OCI-LY3 (cell line): ENCODE data around the gene KCTD3.

ENCODE experiments used
- H2AFZ ChIP-seq: fragments of 200-600, 300-600 bp; shearing (Covaris generic); 2 replicates; pipeline ENCODE4 v1.6.0; 2014; ENCODE audit warnings: antibody characterized with exemption, low read depth, low read length
- H3K27ac ChIP-seq: fragments of 200-600, 300-600 bp; sonication (generic); 2 replicates; pipeline ENCODE4 v1.5.1; 2014; ENCODE audit warnings: mild to moderate bottlenecking, low read length, moderate library complexity, mixed read lengths
- H3K27me3 ChIP-seq: fragments of 200-600, 300-600 bp; sonication (generic); 2 replicates; pipeline ENCODE4 v1.6.1; 2014; ENCODE audit warnings: low read depth, low read length, mixed read lengths
- H3K36me3 ChIP-seq: fragments of 200-600, 300-600 bp; sonication (generic); replicated peaks from 2 replicates; pipeline ENCODE3; 2014; ENCODE audit warnings: low read depth, low read length, mixed read lengths
- H3K4me1 ChIP-seq: fragments of 300-600, 200-600 bp; sonication (generic); 2 replicates; pipeline ENCODE4 v1.6.1; 2014; ENCODE audit warnings: low read length, mixed read lengths
- H3K4me2 ChIP-seq: fragments of 200-600, 300-600 bp; sonication (generic); 2 replicates; pipeline ENCODE4 v1.6.1; 2014; ENCODE audit warnings: low read length, mixed read lengths
- H3K4me3 ChIP-seq: fragments of 300-600, 200-600 bp; sonication (generic); 2 replicates; pipeline ENCODE4 v1.5.1; 2014; ENCODE audit warnings: antibody characterized with exemption, mild to moderate bottlenecking, low read length, moderate library complexity
- H3K79me2 ChIP-seq: fragments of 300-600, 200-600 bp; shearing (Covaris generic); 2 replicates; pipeline ENCODE4 v1.6.1; 2014; ENCODE audit warnings: mild to moderate bottlenecking, low read length, mixed read lengths
- H3K9ac ChIP-seq: fragments of 300-600, 200-600 bp; shearing (Covaris generic); 2 replicates; pipeline ENCODE4 v1.6.0; 2014; ENCODE audit warnings: mild to moderate bottlenecking, low read length, moderate library complexity
- H3K9me3 ChIP-seq: fragments of 200-600, 300-600 bp; shearing (Covaris generic); 2 replicates; pipeline ENCODE4 v1.6.1; 2014; ENCODE audit warnings: low read length, mixed read lengths; ENCODE audit not compliant: insufficient read depth
- H4K20me1 ChIP-seq: fragments of 200-600, 300-600 bp; sonication (generic); 2 replicates; pipeline ENCODE4 v1.6.1; 2016; ENCODE audit warnings: low read length, mixed read lengths; ENCODE audit not compliant: insufficient read depth
- EZH2phosphoT487 ChIP-seq: fragments of 200-600 bp; shearing (Covaris generic); IDR thresholded peaks from 2 replicates; pipeline ENCODE4 v1.6.1; 2018; ENCODE audit warnings: antibody characterized with exemption, mixed run types, low read depth
- TF ChIP-seq, protein P1 (sequence below): fragments of 200-600, 300-600 bp; sonication (generic); IDR thresholded peaks from 2 replicates; pipeline ENCODE4 v1.5.1; 2014; ENCODE audit warnings: antibody characterized with exemption, low read length, low read depth

KCTD3 gene

DNA sequence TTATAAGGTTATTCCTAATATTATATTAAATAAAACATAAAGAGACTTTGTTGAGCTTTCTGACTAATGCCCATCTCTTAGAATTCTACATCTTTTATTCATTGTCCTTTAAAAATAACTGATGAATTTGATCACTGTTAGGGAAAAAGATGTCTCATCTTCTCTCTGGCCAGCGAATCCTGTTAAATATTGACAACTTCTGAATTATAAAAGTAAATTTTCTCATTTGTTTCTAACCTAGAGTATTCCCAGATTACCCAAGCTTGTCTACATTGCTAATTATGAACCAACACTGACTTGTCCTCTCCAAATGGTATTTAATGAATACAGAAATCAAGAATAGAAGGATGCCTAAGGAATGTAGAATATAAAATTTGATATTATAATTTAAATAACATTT lies 24.8 kb upstream of the KCTD3 start:
- no peak overlapping the region for H3K9ac ChIP-seq
- peaks cover 3% of the 10 kb centered on the region; the same call in 1 of the 2 replicates for H3K27me3 ChIP-seq
- no peak overlapping the region for H3K27ac ChIP-seq
- no peak overlapping the region for H3K4me3 ChIP-seq
- H2AFZ ChIP-seq: no peak overlapping the region
- peaks cover 6% of the 10 kb centered on the region; the same call in 1 of the 2 replicates for H3K9me3 ChIP-seq
- no peaks in the 10 kb centered on the region for H3K36me3 ChIP-seq
- TF ChIP-seq, protein P1, sequence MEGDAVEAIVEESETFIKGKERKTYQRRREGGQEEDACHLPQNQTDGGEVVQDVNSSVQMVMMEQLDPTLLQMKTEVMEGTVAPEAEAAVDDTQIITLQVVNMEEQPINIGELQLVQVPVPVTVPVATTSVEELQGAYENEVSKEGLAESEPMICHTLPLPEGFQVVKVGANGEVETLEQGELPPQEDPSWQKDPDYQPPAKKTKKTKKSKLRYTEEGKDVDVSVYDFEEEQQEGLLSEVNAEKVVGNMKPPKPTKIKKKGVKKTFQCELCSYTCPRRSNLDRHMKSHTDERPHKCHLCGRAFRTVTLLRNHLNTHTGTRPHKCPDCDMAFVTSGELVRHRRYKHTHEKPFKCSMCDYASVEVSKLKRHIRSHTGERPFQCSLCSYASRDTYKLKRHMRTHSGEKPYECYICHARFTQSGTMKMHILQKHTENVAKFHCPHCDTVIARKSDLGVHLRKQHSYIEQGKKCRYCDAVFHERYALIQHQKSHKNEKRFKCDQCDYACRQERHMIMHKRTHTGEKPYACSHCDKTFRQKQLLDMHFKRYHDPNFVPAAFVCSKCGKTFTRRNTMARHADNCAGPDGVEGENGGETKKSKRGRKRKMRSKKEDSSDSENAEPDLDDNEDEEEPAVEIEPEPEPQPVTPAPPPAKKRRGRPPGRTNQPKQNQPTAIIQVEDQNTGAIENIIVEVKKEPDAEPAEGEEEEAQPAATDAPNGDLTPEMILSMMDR: no peak
- TF ChIP-seq EZH2phosphoT487: no peak
- no peak overlapping the region for H3K4me2 ChIP-seq
- H3K79me2 ChIP-seq: no peaks in the 10 kb centered on the region
- no peaks in the 10 kb centered on the region for H4K20me1 ChIP-seq
- no peaks in the 10 kb centered on the region for H3K4me1 ChIP-seq

DNA sequence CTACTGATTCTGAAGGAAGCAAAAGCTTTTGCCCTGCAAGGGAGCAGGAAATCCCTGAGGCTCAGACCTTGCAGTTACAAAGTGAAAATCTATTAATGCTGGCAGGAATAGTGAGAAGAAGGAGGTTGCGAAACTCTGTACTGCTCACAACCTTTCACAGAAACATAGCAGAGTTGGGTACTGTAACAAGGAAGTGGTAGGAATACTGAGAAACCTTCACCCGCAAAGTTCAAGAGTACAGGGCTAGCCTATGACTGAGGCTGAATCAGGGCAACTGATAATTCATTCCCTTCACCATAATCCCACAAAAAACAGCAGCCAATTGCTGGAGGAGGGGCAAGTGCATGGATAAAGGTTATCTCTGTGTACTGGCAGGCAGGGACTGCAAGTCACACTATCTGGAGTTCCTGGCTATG lies 23.9 kb upstream of the KCTD3 start:
- H3K27me3 ChIP-seq: peaks cover 3% of the 10 kb centered on the region; the same call in 1 of the 2 replicates
- H4K20me1 ChIP-seq: no peaks in the 10 kb centered on the region
- no peak overlapping the region for H3K4me2 ChIP-seq
- TF ChIP-seq EZH2phosphoT487: no peak
- TF ChIP-seq, protein P1: no peak
- no peaks in the 10 kb centered on the region for H3K4me1 ChIP-seq
- H3K9ac ChIP-seq: no peak overlapping the region
- H2AFZ ChIP-seq: no peak overlapping the region
- no peaks in the 10 kb centered on the region for H3K36me3 ChIP-seq
- peaks cover 6% of the 10 kb centered on the region; the same call in 1 of the 2 replicates for H3K9me3 ChIP-seq
- no peak overlapping the region for H3K27ac ChIP-seq
- no peaks in the 10 kb centered on the region for H3K79me2 ChIP-seq
- no peak overlapping the region for H3K4me3 ChIP-seq

DNA sequence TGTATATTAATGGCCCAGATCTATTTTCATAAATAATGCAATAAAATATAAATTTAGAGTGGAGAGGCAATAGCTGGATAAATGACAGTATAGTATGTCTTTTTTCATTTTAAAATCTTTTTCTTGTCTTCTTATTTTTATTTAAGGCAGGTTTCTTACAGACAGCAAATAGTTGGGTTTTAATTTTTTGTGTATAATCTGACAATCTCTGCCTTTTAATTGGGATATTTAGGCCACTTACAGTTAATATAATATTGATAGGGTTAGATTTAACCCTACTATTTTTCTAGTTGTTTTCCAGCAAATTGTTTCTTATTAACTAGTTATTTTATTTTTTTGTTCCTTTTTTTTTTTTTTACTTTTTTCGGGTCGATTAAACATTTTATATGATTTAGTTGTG lies 23.3 kb upstream of the KCTD3 start:
- TF ChIP-seq EZH2phosphoT487: no peak
- TF ChIP-seq, protein P1: no peak
- Histone ChIP-seq H3K27ac (no peak overlapping the region), H3K4me3 (no peak overlapping the region), H2AFZ (no peak overlapping the region), H3K9ac (no peak overlapping the region), H3K27me3 (peaks cover 3% of the 10 kb centered on the region; the same call in 1 of the 2 replicates), H3K4me1 (no peaks in the 10 kb centered on the region), H4K20me1 (no peaks in the 10 kb centered on the region), H3K79me2 (no peaks in the 10 kb centered on the region), H3K9me3 (peaks cover 6% of the 10 kb centered on the region; the same call in 1 of the 2 replicates), H3K36me3 (no peaks in the 10 kb centered on the region), H3K4me2 (no peak overlapping the region)

DNA sequence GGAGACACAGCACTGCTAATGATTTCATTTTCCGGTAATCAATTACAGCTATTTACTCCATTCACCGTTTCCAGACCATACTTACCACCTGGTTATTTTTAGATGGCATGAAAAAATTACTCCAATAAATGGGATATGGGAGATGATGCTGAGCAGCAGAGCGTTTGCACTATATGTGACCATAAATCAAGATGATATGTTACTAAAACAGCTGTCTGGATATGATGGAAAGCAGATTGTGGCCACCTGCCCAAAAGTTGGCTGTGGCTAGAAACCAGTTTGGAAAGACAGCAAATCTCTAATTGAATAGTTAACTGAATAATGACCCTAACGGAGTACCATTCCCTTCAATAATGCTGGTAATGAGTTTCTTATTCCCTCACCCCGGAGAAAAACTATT lies 22.5 kb upstream of the KCTD3 start:
- Histone ChIP-seq H3K9me3 (peaks cover 6% of the 10 kb centered on the region; the same call in 1 of the 2 replicates), H3K4me2 (no peak overlapping the region), H3K36me3 (no peaks in the 10 kb centered on the region), H2AFZ (no peak overlapping the region), H3K9ac (no peak overlapping the region), H3K27ac (no peak overlapping the region), H3K4me3 (no peak overlapping the region), H3K79me2 (no peaks in the 10 kb centered on the region), H4K20me1 (no peaks in the 10 kb centered on the region), H3K27me3 (peaks cover 3% of the 10 kb centered on the region; the same call in 1 of the 2 replicates), H3K4me1 (no peaks in the 10 kb centered on the region)
- no peak for TF ChIP-seq EZH2phosphoT487
- TF ChIP-seq, protein P1: no peak
